ENCODE data around the gene GPC6.

The GPC6 gene

DNA sequence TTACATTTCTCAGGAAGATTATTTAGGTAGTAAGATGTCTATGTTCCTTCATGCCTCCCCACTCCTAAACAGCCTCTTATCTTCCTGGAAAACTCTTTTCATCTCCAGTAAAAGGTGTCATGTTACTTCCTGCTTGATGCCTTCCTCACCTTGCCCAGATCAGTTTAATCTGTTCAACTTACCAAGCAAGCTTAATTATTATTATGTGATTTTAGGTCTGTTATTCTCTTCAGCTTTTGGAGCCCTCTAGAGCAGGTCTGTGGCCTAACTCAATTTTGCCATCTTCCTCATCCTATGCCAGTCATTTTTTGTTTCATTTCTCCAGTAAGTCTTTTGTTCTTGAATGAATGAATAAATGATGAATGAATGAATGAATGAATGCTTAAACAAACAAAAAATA lies 724.5 kb downstream of the GPC6 start:
- DNase-seq: no peak

DNA sequence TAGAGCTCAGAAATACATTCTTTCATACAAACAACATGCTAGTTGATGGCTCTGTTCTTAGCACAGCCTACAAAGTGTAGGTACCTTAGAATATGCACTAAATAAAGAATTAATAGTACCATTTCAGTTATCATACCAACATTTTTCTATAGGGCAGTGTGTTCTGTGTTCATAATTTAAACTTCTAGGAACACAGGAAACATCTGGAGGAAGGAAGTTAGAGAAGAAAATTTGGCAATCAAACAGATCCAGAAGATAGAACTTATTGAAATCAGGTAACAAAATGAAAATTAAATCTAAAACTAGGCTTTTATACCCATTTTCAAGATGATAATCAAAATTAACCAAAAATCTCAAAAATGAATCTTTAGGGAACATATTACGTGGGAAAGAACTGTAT lies 725.3 kb downstream of the GPC6 start:
- DNase-seq: no peak

DNA sequence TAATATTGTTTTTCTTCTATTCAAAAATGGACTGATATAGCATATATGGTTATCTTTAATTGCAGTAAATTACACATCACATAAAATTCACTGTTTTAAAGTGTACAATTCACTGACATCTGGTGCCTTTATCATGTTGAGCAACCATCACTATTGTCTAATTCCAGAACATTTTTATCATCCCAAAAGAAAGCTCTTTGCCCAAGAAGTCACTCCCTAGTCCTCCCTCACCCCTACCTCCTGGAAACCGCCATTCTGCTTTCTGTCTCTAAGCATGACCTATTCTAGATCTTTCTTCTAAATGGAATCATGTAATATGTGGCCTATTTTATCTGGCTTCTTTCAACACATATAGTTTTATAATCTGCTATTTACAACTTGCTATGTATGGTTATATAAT lies 727.2 kb downstream of the GPC6 start:
- DNase-seq: no peak

DNA sequence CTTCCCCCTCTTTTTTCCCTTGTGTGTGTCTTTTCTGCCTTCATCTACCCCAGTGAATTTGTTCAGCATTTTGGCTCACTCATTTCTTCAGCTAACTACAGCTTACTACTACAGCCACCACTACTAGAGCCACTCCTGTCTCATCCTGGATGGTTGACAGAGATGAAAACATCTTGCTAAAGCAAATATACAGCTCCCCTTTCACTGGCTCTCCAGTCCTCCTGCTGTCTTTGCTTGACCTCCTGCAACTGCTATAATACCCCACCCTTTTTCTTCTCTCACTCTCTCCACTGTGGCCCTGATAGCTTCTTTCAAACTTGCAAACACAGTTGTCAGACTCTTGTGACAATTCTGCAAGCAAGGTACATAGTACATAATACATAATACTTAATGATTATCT lies 729.3 kb downstream of the GPC6 start:
- DNase-seq: no peak

DNA sequence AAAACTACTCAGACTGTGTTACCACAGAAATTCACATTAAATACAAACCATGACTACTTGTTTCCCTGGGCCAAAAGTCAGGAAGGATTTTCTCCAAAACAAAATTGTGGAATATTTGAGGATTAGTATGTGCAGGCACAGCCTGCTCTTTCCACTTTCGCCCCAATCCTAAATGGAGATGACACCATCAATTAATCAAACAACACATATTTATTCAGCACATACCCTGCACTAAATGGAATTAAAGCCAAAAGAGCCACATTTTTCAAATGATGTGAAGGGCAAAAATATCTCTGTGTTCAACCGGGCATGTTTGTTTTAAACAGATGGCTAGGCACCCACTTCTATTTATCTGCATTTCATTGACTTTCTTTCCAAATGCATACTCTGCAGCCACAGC lies 729.8 kb downstream of the GPC6 start:
- DNase-seq: no peak

DNA sequence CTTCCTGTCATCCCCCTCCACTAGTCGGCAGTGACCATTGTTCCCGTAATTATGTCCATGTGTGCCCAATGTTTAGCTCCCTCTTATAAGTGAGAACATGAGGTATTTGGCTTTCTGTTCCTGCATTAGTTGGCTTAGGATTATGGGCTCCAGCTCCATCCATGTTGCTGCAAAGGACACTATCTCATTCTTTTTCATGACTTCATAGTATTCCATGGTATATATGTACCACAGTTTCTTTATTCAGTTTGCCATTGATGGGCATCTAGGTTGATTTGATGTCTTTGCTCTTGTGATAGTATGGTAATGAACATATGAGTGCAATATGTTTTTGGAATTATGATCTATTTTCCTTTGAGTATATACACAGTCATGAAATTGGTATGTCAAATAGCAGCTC lies 730.8 kb downstream of the GPC6 start:
- DNase-seq: no peak

DNA sequence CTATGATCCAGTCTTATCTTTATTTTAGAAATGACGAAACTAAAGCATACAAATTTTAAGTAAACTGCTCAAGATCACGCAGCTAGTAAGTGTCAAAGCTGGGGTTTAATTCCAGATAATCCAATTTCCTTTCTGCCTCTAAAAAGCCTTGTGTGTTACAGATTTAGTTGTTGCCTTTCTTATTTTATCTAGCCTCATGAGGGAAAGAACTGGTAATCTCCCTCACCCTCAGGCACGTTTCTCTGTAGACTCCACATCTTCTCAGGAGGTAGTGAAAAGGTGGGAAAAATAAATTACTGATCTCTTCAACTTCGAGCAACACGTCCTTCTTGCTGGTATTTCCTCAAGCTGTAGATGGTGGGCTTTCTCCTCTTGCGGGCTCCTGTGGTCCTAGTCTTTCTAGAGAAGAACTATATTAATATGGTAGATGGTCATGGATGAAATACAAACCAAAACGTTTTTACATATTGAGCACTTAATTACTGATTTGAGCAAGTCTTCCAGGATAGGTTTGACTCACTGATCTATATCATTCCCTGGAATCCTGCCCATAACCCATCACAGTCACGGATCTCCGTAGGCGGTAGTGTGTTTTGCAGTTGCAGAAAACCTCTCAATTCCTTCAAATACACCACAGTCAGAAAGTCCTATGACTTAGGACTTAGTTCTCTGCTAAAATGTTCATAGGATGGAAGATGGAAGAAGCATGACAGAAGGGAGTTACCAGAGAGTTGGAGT lies 733.4 kb downstream of the GPC6 start:
- DNase-seq: no peak

DNA sequence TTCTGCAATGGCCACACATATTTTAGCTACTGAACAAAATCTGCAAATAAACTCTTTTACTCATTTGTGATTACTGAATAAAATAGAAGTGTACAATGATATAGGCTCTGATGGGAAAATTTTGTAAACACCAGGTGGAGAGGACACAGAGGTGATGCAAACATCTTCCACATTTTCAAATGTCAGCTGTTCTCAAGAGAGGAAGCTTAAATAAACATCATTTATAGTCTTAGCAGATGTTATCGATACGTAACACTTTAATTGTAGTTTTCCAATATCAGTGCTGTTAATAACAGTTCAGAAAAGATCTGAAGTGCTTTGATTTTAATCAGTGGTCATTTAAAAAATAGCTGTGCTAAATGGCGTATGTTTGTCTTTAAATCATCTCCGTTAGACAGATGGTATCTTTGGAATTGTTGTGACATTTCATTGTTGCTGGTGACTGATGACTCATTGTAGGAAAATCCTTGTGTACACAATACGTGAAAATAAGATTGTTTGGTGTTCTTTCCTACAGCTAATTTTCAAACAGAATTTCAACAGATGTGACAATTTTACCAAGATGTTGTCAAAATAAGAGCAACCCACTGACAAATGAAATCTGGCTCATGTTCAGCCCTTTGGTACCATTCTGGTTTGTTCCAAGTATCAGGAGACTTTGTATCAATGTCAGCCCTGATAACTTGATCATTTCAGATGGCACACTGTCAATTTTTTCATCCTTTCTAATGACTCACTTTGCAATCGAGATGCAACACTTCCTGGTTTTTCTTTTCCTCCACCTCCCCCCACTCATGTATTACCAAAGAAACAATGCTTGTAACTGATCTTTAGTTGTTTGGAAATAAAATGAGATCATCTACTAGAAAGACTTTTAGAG lies 736.9 kb downstream of the GPC6 start:
- no peak for DNase-seq

DNA sequence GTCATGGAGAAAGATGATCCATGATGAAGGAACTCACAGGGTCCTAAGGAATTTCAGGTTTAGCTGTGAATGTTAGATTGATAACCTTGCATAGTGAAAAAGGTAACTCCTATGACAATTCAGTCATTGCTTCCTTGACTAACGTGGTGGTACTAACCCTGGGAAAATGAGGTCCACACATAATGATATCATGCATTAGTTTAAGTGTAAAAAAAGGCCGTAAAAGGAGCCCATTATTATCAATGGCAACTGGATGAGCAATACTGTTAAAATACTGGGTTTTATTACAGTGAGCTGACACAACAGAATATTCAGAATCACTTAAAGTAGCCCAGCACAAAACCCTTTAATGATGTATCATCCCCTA lies 737.5 kb downstream of the GPC6 start:
- DNase-seq: no peak

DNA sequence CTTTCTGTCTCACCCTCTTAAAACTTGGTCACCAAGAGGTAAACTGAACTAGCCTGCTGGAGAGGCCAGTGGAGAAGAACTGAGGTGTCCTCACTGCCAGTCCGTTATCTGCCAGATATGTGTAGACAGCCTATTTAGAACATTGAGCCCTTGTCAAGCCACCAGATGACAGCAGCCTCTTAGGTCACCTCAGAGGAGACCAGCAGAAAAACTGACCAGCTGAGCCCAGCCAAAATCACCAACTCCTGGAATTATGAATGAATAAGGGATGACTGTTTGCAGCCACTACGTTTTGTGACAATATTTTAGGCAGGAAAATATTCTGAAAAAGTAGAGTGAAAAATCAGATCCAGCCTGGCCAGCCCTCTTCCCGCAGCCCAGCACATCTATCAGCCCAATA lies 739.0 kb downstream of the GPC6 start:
- DNase-seq: no peak

DNA sequence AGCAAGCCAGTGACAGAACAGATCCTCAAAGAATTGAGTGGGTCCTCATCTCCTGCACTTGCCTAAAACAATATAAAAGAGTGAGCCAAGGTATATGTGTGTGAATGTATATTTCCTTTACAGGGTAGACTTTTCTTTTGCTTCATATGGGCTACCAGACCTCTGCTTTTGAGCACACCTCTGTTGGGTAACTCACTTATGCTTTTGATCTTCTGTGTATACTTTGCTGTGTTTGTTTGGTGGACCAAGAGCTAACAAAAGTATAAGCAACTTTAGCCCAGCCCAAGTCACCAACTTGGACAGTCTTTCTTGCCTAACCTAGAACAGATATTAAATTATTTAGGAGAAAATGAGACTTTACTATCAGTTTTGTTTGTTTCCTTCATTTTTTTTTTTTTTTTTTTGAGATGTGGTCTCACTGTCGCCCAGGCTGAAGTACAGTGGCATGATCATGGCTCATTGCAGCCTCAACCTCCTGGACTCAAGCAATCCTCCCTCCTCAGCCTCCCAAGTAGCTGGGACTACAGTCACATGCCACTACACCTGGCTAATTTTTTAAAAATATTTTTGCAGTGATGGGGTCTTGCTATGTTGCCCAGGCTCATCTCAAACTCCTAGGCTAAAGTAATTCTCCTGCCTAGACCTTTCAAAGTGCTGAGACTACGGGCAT lies 739.8 kb downstream of the GPC6 start:
- no peak for DNase-seq

DNA sequence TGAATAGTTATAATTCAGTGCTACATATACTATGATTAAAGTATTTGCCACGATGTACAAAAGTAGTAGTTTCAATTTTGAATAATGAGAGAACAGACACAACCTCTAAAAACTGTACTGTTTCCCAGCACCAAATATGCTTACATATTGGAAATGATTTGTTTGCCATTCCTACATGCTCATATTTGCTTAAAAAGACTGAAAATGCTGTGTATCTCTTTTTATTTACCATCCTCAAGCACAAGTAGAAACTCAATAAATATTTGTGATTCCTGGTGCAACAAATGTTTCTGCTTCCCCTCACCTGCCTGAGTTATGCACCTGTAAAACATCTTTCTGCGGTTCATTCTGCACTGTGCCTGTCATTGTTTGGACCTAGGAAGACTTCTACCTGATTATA lies 740.7 kb downstream of the GPC6 start:
- DNase-seq: no peak

DNA sequence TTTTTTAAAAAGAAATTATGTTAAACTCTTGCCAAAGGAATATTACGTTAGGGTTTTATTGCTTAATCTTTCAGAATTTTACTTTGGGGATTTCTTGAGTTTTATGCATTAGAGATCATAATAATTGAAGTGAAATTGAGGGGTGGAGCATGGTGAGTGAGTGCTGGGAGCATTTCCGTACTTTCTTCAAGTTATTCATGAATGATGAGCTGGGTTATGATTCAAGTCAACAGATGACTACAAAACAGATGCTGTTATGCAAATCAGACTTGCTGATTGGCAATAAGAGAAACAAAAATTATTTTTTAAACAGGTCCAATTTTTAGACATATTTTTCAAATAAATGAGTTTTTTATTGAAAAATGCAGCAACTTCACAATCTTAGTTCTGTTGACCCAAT lies 748.6 kb downstream of the GPC6 start:
- no peak for DNase-seq

DNA sequence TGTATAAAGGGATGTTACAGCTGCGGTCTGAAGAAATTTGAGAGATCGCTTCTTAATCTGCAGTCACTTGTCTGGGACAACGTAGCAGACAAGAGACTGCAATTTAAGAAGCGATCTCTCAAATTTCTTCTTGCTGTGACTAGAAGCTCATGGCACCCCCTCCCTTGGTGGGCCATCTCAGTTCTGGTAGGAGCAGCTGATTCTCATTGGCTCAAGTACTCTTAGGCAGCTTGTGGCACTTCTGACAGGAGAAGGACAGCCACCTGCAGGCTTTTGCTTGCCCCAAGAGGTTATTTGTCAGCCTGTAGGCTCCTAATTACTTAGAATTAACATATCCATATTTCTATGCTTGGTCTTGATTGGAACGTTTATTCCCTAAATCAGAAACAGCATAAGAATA lies 749.9 kb downstream of the GPC6 start:
- no peak for DNase-seq

DNA sequence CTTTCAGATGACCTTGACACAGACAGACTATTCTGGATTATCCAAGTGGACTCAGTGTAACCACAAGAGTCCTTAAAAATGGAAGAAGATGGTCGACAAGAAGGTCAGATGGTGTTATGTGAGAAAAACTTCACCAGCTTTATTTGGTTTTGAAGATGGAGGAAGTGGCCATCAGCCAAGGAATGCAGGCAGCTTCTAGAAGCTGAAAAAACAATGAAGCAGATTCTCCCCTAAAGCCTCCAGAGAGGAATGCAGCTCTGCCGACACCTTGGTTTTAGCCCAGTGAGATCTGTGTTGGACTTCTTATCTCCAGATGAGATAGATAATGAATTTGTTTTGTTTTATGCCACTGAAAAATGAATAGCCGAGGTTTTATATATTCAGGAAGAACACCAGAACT lies 751.4 kb downstream of the GPC6 start:
- no peak for DNase-seq

DNA sequence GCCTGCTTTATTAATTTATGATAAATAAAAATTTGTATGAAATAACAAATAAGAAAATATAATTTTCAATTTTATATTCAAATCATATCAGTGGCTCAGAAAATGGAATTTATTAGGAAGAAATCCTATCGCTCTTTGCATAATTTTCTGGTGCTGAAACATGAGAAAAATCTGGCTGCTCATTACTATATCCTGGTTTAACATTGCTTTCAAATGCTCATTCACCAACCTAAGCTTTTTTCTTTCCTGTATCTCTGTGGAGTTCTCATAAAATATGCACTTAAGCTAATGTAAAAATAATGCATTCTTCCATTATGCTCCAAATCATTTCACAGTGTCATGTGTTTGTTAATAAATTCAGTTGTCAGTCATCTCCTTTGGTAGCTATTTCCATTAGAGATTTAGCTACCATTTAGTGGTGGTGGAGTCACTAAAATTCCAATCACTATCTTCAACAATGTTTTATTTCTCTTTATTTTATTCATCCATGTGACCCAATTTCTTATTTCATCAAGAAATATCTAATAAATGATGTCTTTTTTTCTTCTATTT lies 754.9 kb downstream of the GPC6 start:
- no peak for DNase-seq

DNA sequence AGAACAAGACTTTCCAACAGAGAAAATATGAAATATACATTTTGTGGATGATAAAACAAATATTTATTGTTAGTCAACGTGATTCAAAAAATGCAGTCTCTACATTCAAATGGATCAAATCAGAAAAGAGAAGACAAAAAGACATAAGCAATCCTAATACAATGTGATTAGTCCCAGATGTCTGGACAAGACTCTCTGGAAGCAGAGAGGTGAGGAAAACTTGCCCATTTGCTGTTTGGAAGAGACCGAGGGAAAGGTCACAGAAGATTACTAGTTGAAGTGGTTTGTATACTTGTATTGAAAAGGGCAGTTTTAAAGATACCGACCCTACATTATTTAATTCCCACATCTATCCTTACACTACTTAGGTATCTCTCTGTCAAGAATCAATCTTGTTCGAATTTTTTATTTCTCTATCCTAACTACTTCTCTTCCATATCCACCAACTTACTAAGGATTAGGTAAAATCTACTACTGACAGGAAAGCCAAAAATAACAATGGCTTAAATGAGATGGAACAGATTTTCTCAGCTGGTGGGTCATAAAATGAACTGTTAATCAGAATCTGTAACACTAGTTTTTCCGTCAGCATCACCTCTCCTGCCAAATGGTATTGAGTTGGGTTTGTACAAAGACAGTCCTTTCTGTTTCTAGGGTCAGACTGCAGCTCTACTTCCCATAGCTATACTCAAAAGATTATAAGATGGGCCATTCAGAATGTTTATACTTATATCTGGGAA lies 755.7 kb downstream of the GPC6 start:
- no peak for DNase-seq

DNA sequence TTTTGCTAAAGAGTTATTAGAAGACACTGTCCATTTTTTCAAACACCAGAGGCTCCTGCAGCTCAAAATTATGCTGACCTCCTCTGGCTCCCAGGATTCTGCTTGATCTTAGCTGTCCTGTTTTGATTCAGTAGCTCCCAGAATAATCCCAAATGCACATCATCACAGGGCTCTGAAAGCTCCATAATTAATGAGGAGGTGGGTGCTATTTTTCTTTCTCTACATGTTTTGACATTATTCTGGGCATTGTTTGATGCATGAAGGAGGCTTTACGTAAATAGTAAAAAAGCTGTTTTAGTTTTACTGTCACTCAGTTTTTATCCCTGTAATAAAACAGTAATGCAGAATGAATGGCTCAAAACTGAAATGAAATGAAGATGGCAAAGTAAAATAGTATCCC lies 757.4 kb downstream of the GPC6 start:
- no peak for DNase-seq

DNA sequence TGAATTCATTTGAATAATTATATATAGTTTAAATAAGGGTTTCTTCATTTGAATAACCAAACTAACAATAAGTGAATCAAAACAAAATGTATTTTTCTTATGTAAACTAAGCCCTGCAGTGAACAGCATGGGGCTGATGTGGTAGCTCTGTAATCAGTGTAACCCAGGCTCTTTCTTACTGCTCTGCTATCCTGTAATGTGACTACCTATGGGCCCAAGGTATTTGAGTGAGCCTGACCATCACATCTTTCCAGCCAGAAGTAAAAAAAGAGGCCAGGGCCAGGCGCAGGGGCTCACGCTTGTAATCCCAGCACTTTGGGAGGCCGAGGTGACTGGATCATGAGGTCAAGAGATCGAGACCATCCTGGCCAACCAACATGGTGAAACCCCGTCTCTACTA lies 758.3 kb downstream of the GPC6 start:
- no peak for DNase-seq

DNA sequence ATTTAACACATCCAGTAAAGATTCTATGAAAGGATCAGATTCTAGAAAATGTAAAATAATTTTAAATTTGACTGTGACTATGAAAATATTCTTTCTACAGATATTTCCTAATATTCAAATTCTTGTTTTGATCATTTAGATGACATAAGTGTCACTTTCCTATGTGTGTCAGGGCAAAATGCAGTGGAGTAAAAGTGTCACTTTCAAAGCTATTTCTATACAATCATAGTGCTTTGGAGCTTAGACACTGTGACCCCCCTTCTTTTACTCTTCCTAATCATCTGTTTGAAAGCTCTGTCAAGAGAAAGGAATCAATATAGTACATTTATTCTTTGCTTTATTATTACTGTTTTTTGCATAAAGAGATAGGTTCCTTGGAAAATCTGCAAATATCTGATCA lies 760.9 kb downstream of the GPC6 start:
- no peak for DNase-seq

DNA sequence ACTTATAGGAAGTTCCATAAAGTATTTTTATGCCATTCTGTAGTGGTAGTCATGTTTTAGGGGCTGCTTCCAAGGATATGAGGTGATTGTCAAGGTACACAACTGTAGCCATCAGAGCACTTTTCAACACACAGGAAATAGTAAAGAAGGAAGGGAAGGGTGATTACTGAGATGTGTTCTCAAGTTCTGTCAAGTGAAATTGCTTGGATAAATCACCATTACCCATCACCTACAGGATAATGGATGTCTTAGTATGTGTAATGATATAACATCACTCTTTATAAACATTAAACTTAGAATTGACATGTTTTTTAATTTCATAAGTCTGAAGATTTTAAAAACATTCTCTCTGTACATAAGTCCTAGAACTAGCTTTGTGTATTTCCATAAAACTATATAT lies 765.0 kb downstream of the GPC6 start:
- DNase-seq: no peak

DNA sequence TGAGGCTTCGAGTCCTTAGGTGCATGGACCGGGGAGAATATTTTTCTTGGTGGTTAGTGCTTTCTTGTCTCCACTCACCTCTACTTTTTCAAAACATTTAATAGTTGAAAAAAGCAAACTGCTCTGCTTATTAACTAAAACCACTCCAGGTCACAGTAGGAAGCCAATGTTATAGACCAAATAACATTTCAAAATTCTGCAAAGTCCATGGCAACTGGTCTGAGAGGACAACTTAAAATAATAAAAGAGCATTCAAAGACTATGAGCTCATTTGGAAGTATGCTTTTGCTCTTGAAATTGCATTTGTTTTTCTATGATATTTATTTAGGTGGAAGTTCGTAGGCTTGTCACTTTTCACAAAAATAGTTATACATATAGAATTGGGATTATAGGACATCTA lies 769.9 kb downstream of the GPC6 start:
- no peak for DNase-seq

DNA sequence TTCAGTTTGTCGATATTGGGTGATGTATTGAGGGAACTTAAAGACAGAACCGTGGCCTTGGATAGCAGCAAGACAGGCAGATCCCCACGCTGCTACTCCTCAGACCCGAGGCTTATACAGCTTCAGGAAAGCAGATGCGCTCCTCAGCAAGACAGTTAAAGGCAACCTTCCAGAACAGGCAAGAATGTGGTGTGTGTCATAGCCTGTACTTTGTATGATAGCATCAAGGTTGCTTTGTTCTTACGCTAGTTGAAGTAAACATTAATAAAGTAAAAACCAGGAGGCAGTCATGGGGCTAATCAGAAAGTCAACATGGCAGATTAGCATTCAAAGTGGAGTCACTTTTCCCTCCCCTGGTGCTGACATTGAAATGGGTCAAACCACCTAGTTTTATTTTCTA lies 779.7 kb downstream of the GPC6 start:
- DNase-seq: no peak

All from inflammatory macrophage (primary cell).